ENCODE results near the gene SNX21.

SNX21 gene

DNA sequence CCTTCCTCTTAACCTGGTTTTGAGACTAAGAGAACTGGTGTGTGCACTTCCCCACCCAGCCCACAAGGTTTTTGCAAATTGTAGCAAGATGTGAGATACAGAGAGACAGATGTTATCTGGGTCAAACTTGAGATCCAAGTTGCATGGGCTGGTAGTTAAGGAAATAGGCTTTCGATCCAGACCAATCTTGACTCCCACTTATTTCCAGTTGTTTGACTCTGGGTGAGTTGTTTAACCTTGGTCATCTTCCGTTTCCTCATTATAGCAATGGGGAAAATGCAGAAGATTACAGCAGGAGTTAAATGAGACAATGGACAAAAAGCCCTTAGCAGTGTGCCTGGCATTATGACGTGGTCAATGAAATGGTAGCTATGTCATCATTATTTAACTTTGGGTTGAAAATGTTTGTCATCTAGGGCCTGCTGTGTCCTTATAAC is 1.7 kb downstream of the SNX21 start:
- Histone ChIP-seq H3K27me3 (no peaks in the 10 kb centered on the region), H3K9me3 (no peaks in the 10 kb centered on the region), H3K4me3 (ENCODE audit: low read depth, low read length) (no peak overlapping the region), H3K4me1 (no peaks in the 10 kb centered on the region; the same call in 1 of the 2 replicates), H3K36me3 (no peaks in the 10 kb centered on the region)
- TF ChIP-seq, protein P1, sequence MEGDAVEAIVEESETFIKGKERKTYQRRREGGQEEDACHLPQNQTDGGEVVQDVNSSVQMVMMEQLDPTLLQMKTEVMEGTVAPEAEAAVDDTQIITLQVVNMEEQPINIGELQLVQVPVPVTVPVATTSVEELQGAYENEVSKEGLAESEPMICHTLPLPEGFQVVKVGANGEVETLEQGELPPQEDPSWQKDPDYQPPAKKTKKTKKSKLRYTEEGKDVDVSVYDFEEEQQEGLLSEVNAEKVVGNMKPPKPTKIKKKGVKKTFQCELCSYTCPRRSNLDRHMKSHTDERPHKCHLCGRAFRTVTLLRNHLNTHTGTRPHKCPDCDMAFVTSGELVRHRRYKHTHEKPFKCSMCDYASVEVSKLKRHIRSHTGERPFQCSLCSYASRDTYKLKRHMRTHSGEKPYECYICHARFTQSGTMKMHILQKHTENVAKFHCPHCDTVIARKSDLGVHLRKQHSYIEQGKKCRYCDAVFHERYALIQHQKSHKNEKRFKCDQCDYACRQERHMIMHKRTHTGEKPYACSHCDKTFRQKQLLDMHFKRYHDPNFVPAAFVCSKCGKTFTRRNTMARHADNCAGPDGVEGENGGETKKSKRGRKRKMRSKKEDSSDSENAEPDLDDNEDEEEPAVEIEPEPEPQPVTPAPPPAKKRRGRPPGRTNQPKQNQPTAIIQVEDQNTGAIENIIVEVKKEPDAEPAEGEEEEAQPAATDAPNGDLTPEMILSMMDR (IDR thresholded peaks at IDR 0.05; ENCODE audit: low read depth, low read length), result no peak
- DNase-seq, result no peak

DNA sequence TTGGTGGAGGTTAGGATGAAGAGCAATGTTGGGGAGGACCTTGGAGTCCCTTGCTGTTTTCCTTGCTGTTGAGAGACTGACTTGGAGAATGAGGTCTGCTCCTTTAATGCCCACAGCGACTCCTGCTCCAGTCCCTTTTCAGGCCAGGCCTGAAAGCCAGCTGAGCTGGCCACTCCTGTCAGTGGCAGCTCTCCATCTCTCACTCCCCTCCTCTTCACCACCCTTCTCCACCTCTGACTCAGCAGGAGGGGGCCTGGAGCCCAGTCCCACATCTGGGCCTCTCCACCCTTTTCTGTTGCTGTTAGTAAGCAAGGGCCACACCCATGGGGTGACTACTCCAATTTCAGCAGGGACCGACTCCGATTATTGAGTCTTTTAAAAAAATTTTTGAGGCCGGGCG is 2.2 kb downstream of the SNX21 start:
- H3K27me3 ChIP-seq, result no peaks in the 10 kb centered on the region
- no peaks in the 10 kb centered on the region; the same call in 1 of the 2 replicates for H3K4me1 ChIP-seq
- no peak for DNase-seq
- H3K9me3 ChIP-seq, result no peaks in the 10 kb centered on the region
- TF ChIP-seq, protein P1 (IDR thresholded peaks at IDR 0.05; ENCODE audit: low read depth, low read length), result no peak
- H3K36me3 ChIP-seq, result no peaks in the 10 kb centered on the region
- H3K4me3 ChIP-seq (ENCODE audit: low read depth, low read length), result no peak overlapping the region

DNA sequence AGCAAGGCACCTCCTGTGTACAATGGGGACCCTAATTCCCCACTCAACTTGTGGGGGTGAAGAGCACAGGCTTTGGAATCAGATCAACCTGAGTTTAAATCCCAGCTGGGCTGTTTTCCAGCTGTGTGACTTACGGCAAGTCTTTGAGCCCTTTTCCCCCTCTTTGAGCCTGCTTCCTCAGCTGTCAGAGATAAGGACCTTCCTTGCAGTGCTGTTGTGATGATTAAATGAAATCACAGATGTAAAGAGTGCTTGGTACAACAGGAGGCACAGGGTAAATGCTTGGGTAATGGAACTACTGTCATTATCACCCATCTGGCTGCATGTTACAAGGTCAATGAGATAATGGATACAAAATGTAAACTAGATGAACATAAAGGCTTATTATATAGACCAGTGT is 3.2 kb downstream of the SNX21 start:
- no peaks in the 10 kb centered on the region for H3K9me3 ChIP-seq
- H3K4me3 ChIP-seq (ENCODE audit: low read depth, low read length), result no peak overlapping the region
- DNase-seq, result no peak
- H3K36me3 ChIP-seq, result no peaks in the 10 kb centered on the region; the same call in 1 of the 2 replicates
- H3K27me3 ChIP-seq, result no peaks in the 10 kb centered on the region
- TF ChIP-seq, protein P1 (IDR thresholded peaks at IDR 0.05; ENCODE audit: low read depth, low read length), result no peak
- H3K4me1 ChIP-seq, result no peaks in the 10 kb centered on the region; the same call in 1 of the 2 replicates

DNA sequence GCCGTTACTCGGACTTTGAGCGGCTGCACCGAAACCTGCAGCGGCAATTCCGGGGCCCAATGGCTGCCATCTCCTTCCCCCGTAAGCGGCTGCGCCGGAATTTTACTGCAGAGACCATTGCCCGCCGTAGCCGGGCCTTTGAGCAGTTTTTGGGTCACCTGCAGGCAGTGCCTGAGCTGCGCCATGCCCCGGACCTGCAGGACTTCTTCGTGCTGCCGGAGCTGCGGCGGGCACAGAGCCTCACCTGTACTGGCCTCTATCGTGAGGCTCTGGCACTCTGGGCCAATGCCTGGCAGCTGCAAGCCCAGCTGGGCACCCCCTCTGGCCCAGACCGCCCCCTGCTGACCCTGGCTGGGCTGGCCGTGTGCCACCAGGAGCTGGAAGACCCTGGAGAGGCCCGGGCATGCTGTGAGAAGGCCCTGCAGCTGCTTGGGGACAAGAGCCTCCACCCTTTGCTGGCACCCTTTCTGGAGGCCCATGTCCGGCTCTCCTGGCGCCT is 7.2 kb downstream of the SNX21 start:
- Histone ChIP-seq H3K4me3 (ENCODE audit: low read depth, low read length) (no peak overlapping the region), H3K9me3 (no peaks in the 10 kb centered on the region), H3K36me3 (peaks cover 30% of the 10 kb centered on the region), H3K27me3 (no peaks in the 10 kb centered on the region), H3K4me1 (no peaks in the 10 kb centered on the region; the same call in 1 of the 2 replicates)
- DNase-seq, result no peak
- TF ChIP-seq, protein P1 (IDR thresholded peaks at IDR 0.05; ENCODE audit: low read depth, low read length), result no peak

DNA sequence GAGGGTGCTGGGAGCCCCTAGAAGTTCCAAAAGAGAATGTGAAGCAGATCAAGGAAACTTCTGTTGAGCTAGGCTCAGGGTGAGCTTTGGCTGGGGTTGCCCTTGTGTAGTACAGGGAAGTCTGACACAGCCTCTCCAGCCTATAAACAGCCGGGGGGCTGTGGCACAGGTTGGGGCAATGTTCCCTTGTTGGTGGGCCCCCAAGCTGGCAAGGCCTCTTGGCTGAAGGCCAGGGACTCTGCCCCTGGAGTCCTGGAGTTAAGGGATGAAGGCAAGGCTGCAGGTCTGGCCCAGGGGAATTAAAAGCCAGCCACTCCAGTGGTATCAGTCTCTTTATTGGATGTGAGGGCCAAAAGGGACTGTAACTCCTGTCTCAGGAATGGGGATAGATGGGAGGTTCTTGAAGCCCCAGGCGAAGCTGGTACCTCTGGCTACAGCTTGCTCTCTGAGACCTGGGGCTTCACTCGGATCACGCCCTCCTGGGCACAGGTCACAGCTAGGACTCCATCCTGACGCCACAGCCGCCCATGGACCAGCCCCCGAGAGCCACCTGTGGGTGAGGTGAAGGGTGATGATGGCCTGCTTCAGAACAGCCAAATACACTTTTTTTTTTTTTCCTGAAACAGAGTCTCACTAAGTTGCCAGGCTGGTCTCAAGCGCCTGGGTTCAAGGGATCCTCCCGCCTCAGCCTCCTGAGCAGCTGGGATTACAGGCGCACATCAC is 8.0 kb downstream of the SNX21 start:
- TF ChIP-seq, protein P1 (IDR thresholded peaks at IDR 0.05; ENCODE audit: low read depth, low read length), result no peak
- H3K9me3 ChIP-seq, result no peaks in the 10 kb centered on the region
- H3K27me3 ChIP-seq, result no peaks in the 10 kb centered on the region
- H3K4me1 ChIP-seq, result no peaks in the 10 kb centered on the region; the same call in 1 of the 2 replicates
- H3K36me3 ChIP-seq, result peaks cover 31% of the 10 kb centered on the region
- DNase-seq, result no peak
- no peak overlapping the region for H3K4me3 ChIP-seq (ENCODE audit: low read depth, low read length)

DNA sequence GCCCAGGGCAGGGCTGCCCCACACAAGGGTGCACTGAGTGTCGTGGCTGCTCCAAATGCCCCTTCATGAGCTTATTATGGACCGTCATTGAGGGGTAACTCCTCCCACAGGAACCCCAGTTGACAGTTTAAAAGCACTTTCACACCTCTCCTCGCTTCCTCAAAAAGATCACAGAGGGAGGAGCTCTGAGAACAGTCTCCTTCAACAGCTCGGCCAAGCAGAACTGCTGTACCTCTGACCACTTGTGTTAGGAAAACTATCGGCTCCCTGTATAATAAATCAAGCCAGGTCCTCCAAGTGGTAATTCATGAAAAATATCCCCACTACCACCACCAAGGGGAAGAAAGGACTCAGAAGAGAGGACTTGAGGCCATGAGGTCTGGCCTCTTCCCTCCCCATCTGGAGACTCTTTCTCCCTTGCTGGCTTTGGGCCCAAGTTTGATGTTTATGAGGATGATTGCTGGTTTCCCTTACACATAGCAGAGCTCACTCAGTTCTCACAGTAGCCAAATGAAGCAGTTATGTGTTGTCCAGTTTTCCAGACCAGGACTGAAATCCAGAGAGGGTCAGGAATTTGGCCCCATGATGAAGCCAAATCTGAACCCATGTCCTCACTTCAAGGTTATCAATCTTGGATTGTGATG is 8.7 kb downstream of the SNX21 start:
- no peaks in the 10 kb centered on the region for H3K4me1 ChIP-seq
- peaks cover 35% of the 10 kb centered on the region for H3K36me3 ChIP-seq
- H3K27me3 ChIP-seq, result no peaks in the 10 kb centered on the region
- H3K9me3 ChIP-seq, result no peaks in the 10 kb centered on the region
- TF ChIP-seq, protein P1 (IDR thresholded peaks at IDR 0.05; ENCODE audit: low read depth, low read length), result no peak
- no peak for DNase-seq
- H3K4me3 ChIP-seq (ENCODE audit: low read depth, low read length), result no peak overlapping the region

All from BE2C (cell line).